ENCODE results near the gene FAM222A.

Gene FAM222A

GRCh38 chr12:109804820-109805761 is 91.5 kb downstream of the FAM222A start:
- DNase-seq: no peak

DNA sequence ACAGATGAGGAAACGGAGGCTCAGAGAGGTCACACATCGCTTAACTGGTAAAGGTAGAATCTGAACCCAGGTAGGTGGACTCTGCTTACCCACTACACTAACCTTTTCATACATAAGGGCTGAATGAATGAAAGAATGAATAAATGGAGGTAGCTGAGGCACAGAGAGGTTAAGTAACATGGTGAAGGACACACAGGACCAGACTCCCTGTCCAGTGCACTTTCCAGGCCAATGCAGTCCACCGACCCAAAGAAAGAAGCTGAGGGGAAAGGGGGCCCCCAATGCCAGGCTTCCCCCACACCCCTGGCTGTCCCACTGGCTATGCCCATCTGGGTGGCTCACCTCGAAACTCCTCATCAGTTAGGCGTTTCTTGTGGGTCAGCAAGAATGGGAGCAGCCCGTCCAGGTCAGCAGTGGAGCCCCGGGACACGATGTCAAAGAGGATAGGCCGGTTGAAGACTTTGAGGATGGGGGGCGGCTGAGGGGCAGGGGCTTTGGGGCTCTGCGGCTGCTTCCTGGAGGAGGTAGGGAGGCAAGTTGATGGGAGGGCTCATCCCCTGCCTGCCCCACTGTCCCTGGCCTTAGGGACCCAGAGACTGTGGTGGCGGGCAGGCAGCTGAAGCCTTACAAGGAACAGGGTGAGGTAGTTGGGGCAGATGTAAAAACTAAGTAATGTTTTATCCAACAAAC is 94.5 kb downstream of the FAM222A start:
- no peak for DNase-seq

GRCh38 chr12:109808876-109809646 is 95.4 kb downstream of the FAM222A start:
- DNase-seq: no peak

- DNase-seq: no peak
Observed at GRCh38 chr12:109810954-109811623, 97.5 kb downstream of the FAM222A start.

DNA sequence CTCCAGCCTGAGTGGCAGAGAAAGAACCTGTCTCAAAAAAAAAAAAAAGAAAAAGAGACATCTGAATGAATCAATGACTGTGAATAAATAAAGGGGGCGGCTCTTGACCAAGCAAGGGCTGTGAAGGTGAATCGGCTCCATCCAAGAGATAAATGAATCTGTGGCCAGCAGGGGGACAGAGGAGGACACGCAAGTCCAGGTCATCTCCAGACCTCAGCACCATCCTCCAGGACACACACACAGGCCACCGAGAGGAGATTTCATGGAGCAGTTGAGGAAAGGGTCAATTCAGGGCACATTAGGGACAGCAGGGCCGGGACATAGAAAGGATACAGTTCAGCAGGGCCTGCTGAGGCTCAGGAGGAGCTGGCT is 98.0 kb downstream of the FAM222A start:
- DNase-seq: no peak

DNA sequence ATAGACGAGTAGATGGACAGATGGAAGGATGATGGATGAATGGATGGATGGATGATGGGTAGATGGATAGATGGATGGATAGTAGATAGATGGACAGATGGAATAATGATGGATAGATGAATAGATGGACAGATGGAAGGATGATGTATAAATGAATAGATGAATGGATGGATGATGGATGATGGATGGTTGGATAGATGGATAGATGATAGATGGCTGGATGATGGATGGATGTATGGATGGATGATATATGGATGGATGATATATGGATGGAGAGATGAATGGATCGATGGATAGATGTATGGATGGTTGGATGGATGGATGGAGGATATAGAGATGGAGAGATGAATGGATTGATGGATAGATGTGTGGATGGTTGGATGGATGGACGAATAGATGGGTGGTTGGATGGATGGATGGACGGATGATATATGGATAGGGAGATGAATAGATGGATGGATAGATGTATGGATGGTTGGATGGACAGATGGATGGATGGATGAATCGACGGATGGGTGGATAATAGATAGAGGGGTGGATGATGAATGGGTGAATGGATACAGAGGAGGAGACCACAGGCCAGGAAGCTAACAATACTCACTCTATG is 100.3 kb downstream of the FAM222A start:
- no peak for DNase-seq

GRCh38 chr12:109814600-109815150 is 101.0 kb downstream of the FAM222A start:
- no peak for DNase-seq

- no peak for DNase-seq
Observed at GRCh38 chr12:109815225-109815624, 101.6 kb downstream of the FAM222A start.

GRCh38 chr12:109815757-109816617 is 102.4 kb downstream of the FAM222A start:
- DNase-seq: no peak

- DNase-seq: no peak
Observed at GRCh38 chr12:109816870-109817269, 103.2 kb downstream of the FAM222A start.

DNA sequence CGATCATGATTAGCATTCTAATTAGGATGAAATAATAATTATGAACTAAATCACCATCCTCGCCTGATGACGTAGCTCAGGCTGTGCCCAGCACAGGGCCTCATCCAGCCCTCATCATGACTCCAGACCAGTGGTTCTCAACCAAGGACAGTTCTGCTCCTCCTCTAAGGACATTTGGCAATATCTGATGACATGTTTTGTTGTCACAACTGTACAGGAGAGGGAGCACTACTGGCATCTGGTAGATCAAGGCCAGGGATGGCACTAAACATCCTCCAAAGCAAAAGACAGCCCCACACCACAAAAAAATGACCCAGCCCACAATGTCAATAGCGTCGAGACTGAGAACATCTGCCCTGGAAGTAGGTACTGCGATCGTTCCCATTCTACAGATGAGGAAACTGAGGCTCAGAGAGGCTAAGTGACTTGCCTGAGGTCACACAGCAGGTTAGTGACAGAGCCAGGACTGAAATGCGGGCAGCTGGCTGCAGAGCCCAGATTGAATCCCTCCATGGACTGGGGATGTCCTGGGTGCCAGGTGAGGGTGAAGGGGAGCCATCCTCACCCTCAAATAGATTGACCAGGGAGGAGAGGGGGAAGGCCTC is 104.1 kb downstream of the FAM222A start:
- DNase-seq: no peak

- DNase-seq: no peak
Observed at GRCh38 chr12:109818253-109818652, 104.6 kb downstream of the FAM222A start.

DNA sequence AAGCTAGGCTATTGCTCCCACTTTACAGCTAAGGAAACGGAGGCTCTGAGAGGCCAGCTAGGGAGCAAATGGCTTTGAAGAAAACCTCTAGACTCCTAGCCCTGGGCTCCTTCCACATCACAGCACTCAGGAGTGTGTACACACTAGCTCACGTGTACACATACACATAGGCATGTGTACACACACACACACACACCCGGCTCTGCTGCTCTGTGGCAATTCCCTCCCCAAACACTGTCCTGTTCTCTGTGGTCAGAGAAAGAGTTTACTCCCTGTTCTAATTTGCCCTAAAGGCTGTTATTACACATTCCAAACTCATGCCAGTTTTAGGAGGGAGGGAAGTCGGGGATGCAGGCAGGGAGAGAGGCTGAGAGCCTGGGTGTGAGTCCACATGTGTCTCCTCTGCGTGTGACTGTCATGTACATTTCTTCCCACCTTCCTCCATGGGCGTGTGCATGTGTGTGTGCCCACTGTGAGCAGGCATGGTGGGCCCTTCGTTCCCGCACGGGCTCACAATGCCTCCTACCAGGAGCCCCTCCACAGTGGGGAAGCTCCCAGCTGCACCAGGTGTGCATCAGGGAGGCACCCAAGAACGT is 105.4 kb downstream of the FAM222A start:
- DNase-seq: no peak
